Endothelial cell (in vitro differentiated cells): Measurements from ENCODE around the gene SRBD1. TPM values are rescaled to one million over a fixed set of nuclear protein-coding genes. Genes with fewer than 3 reads are reported as not detected.

Source experiments
- DNase-seq: peaks from one replicate; pipeline ENCODE4 v3.0.0; 2021; ENCODE audit warnings: low spot score
- H3K27ac Mint-ChIP-seq: one replicate; pipeline ENCODE4 v1.8.0; 2021; ENCODE audit warnings: mixed read lengths, inconsistent platforms; ENCODE audit not compliant: unreplicated experiment
- H3K27me3 Mint-ChIP-seq: one replicate; pipeline ENCODE4 v1.8.0; 2021; ENCODE audit warnings: mild to moderate bottlenecking, moderate library complexity, mixed read lengths, inconsistent platforms; ENCODE audit not compliant: unreplicated experiment
- H3K36me3 Mint-ChIP-seq: one replicate; pipeline ENCODE4 v1.8.0; 2021; ENCODE audit warnings: mild to moderate bottlenecking, low read depth, mixed read lengths, inconsistent platforms; ENCODE audit not compliant: unreplicated experiment
- H3K4me1 Mint-ChIP-seq: one replicate; pipeline ENCODE4 v1.8.0; 2021; ENCODE audit warnings: mild to moderate bottlenecking, mixed read lengths, inconsistent platforms; ENCODE audit not compliant: unreplicated experiment
- H3K4me3 Mint-ChIP-seq: one replicate; pipeline ENCODE4 v1.8.0; 2021; ENCODE audit warnings: mild to moderate bottlenecking, mixed read lengths, inconsistent platforms; ENCODE audit not compliant: unreplicated experiment
- H3K9me3 Mint-ChIP-seq: one replicate; pipeline ENCODE4 v1.8.0; 2021; ENCODE audit warnings: mixed read lengths, inconsistent platforms; ENCODE audit not compliant: unreplicated experiment
- total RNA-seq: library from RNA; stranded (reverse); fragmentation: NEBNext Ultra II Directional; extraction: Animal tissue kit (Norgen Biotek cat#: 25700); gene quantifications from one replicate; pipeline ENCODE4 v1.2.1, GENCODE V29; 2021; ENCODE audit not compliant: unreplicated experiment
- TF ChIP-seq, protein P1 (sequence below): fragments of 200-600 bp; sonication (generic); IDR thresholded peaks from one replicate; pipeline ENCODE4 v1.5.0; 2021; ENCODE audit warnings: antibody characterized with exemption; ENCODE audit not compliant: unreplicated experiment

SRBD1 gene
- total RNA-seq, 1 donor from 2014 or later: 18.2 TPM

DNA sequence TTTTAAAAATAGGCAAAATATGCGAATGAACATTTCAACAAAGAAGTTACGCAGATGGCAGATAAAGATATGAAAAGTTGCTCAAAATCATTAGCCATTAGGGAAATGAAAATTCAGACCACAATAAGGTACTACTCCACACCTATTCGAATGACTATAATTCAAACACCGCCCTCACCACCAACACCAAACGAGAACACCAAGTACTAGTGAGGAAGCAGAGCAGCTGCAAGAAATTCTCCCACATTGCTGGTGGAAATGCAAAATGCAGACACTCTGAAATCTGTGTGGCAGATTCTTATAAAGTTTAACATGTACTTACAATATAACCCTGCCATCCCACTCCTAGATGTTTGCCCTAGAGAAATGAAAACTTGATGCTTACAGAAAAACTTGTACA is 23.2 kb upstream of the SRBD1 start:
- DNase-seq: no peak
- Mint-ChIP-seq H3K9me3 (no peaks in the 10 kb centered on the region), H3K27ac (no peak overlapping the region), H3K36me3 (no peaks in the 10 kb centered on the region), H3K4me1 (peaks cover 8% of the 10 kb centered on the region), H3K27me3 (no peaks in the 10 kb centered on the region), H3K4me3 (no peak overlapping the region)
- TF ChIP-seq, protein P1, sequence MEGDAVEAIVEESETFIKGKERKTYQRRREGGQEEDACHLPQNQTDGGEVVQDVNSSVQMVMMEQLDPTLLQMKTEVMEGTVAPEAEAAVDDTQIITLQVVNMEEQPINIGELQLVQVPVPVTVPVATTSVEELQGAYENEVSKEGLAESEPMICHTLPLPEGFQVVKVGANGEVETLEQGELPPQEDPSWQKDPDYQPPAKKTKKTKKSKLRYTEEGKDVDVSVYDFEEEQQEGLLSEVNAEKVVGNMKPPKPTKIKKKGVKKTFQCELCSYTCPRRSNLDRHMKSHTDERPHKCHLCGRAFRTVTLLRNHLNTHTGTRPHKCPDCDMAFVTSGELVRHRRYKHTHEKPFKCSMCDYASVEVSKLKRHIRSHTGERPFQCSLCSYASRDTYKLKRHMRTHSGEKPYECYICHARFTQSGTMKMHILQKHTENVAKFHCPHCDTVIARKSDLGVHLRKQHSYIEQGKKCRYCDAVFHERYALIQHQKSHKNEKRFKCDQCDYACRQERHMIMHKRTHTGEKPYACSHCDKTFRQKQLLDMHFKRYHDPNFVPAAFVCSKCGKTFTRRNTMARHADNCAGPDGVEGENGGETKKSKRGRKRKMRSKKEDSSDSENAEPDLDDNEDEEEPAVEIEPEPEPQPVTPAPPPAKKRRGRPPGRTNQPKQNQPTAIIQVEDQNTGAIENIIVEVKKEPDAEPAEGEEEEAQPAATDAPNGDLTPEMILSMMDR: no peak

DNA sequence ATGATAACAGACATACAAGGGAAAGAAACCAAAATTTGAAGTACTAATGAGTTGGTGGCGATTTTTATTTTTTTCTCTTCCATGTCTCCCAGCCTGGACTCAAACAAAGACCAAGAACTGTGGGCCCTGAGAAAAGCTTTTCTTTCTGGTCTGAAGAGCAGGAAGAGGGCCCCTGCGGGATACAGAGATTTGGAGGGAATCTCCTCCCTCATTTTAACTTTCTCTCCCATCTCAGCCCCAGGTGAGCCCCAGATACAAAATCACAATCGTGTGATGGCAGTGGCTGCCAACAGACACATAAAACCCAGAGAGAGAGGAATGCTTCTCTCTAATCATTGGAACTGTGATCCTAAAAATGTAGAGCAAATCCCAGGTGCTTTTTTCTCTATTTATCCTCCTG is 20.9 kb upstream of the SRBD1 start:
- Mint-ChIP-seq H3K4me3 (no peak overlapping the region), H3K27me3 (no peaks in the 10 kb centered on the region), H3K36me3 (no peaks in the 10 kb centered on the region), H3K27ac (no peak overlapping the region), H3K9me3 (no peaks in the 10 kb centered on the region), H3K4me1 (peaks cover 4% of the 10 kb centered on the region)
- no peak for DNase-seq
- TF ChIP-seq, protein P1: no peak

DNA sequence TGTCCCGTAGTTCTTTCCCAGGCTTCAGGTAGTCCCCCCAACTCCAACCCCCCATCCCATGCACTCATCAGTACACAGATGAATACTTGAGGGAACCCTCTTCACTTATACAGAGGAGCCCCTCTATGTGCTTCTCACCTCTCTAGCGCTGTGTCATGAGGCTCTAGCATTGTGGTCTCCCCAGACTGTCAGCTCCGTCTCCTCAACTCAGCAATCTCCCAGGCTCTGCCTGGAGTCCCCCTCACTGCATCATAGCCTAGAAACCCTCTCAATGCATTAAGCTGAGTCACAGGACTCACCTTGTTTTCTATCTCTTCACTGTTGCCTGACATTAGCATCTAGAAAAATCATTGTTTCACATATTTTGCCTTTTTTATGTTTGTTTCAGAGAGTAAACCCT is 20.3 kb upstream of the SRBD1 start:
- Mint-ChIP-seq H3K4me1 (peaks cover 6% of the 10 kb centered on the region), H3K36me3 (no peaks in the 10 kb centered on the region), H3K27ac (no peak overlapping the region), H3K4me3 (no peak overlapping the region), H3K9me3 (no peaks in the 10 kb centered on the region), H3K27me3 (no peaks in the 10 kb centered on the region)
- TF ChIP-seq, protein P1: no peak
- DNase-seq: no peak

DNA sequence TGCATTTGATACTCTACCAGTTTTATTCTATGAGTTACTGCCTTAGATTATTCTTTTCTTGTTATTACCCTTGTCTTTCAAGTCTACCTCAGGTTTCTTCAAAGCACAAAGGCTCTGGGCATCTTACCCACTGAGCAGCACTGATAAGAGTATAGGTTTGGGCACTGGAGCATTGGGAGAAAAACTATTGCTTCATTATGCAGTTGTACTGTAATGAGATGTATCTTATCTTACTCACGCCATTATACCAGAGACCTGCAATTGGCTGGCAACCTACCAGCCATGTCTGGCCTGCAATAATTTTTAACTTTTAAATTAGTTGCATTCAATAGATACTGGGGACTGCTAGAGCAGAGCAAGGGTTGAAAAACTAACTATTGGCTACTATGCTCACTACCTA is 18.9 kb upstream of the SRBD1 start:
- H3K27ac Mint-ChIP-seq: no peak overlapping the region
- H3K4me1 Mint-ChIP-seq: peaks cover 10% of the 10 kb centered on the region
- no peak overlapping the region for H3K4me3 Mint-ChIP-seq
- no peaks in the 10 kb centered on the region for H3K9me3 Mint-ChIP-seq
- no peaks in the 10 kb centered on the region for H3K36me3 Mint-ChIP-seq
- no peak for DNase-seq
- peaks cover 2% of the 10 kb centered on the region for H3K27me3 Mint-ChIP-seq
- TF ChIP-seq, protein P1: no peak

DNA sequence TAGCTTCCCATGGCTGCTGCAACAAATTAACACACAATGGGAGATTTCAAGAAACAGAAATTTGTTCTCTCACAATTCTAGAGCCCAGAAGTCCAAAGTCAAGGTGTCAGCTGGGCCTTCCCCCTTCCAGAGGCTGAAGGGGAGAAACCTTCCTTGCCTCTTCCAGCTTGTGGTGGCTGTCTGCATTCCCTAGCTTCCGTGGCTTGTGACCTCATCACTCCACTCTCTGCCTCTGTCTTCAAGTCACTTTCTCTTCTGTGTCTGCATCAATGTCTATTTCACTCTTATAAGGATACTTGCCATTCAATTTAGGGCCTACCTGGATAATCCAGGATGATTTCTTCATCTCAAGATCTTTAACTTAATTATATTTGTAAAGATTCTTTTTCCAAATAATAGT is 16.8 kb upstream of the SRBD1 start:
- Mint-ChIP-seq H3K27ac (no peak overlapping the region), H3K9me3 (no peaks in the 10 kb centered on the region), H3K4me1 (peaks cover 10% of the 10 kb centered on the region), H3K4me3 (no peak overlapping the region), H3K27me3 (peaks cover 2% of the 10 kb centered on the region), H3K36me3 (no peaks in the 10 kb centered on the region)
- DNase-seq: no peak
- TF ChIP-seq, protein P1: no peak
